Ascending aorta (tissue), 2 donors: ENCODE measurements around the gene RELT. TPM values are rescaled to one million over a fixed set of nuclear protein-coding genes. Genes with fewer than 3 reads are reported as not detected.

Source experiments
- DNase-seq, 2 donors: peaks; one replicate each; pipeline ENCODE4 v3.0.0-alpha.2; 2019; ENCODE audit warnings: low spot score in 2 of 2
- H3K27ac ChIP-seq, 2 donors: fragments of 200-600 bp; sonication (generic); one replicate each; pipeline ENCODE4 v1.5.1; 2016 to 2017; ENCODE audit warnings: mild to moderate bottlenecking in 1 of 2
- H3K27me3 ChIP-seq: fragments of 200-600 bp; sonication (generic); one replicate; pipeline ENCODE4 v1.5.1; 2017
- H3K36me3 ChIP-seq, 2 donors: fragments of 200-600 bp; sonication (generic); one replicate each; pipeline ENCODE4 v1.5.1; 2016
- H3K4me1 ChIP-seq, 2 donors: fragments of 200-600 bp; sonication (generic); one replicate each; pipeline ENCODE4 v1.5.1; 2016 to 2017; ENCODE audit warnings: mild to moderate bottlenecking in 1 of 2
- H3K4me3 ChIP-seq, 2 donors: fragments of 200-600 bp; sonication (generic); one replicate each; pipeline ENCODE4 v1.5.1; 2016 to 2017; ENCODE audit warnings: mild to moderate bottlenecking in 1 of 2
- H3K9me3 ChIP-seq, 2 donors: fragments of 200-600 bp; sonication (generic); one replicate each; pipeline ENCODE4 v1.5.1; 2016
- CTCF ChIP-seq, 3 experiments: fragments of 200-600 bp in 2 of 3; fragments of 450-650 bp in 1 of 3; sonication (generic) in 2 of 3; IDR thresholded peaks; one replicate each; pipeline ENCODE4 v1.5.1; 2016 to 2019; ENCODE audit warnings: antibody characterized with exemption in 3 of 3, mild to moderate bottlenecking in 1 of 3, moderate library complexity in 1 of 3
- intact Hi-C: fragments of 100-400 bp; cut with DNase I; formaldehyde crosslinking; loops from one replicate; pipeline ENCODE4 v1.15.1; 2023
- total RNA-seq: library from RNA; depleted of rRNA; stranded (reverse); fragments of >200 nt; gene quantifications from one replicate; pipeline ENCODE4 v1.1.0, GENCODE V29; 2016

RELT gene
- total RNA-seq, 1 donor from 2014 or later: 25.7 TPM

- DNase-seq: no peak
- Histone ChIP-seq H3K36me3 (peaks cover 13 to 15% of the 10 kb centered on the region in 2 donors), H3K9me3 (no peaks in the 10 kb centered on the region), H3K27ac (peak overlapping the region; percentile 74 to 81), H3K4me1 (peaks cover 29 to 54% of the 10 kb centered on the region in 2 donors), H3K27me3 (no peaks in the 10 kb centered on the region), H3K4me3 (peak overlapping the region; percentile 46 to 65)
- no peak for TF ChIP-seq CTCF (IDR thresholded peaks at IDR 0.05)
- intact Hi-C loops: no loop called here
Measured at GRCh38 chr11:73343076-73343873, 32.9 kb upstream of the RELT start.

GRCh38 chr11:73344191-73344607 lies 32.0 kb upstream of the RELT start:
- DNase-seq: no peak
- Histone ChIP-seq H3K27ac (peak overlapping the region; percentile 74 to 81), H3K9me3 (no peaks in the 10 kb centered on the region), H3K36me3 (peaks cover 15 to 24% of the 10 kb centered on the region in 2 donors), H3K4me3 (peak overlapping the region; percentile 18 to 65), H3K27me3 (no peaks in the 10 kb centered on the region), H3K4me1 (peaks cover 24 to 47% of the 10 kb centered on the region in 2 donors)
- no peak for TF ChIP-seq CTCF (IDR thresholded peaks at IDR 0.05)
- intact Hi-C loops: no loop called here

GRCh38 chr11:73345481-73346160 lies 30.6 kb upstream of the RELT start:
- peak overlapping the region; percentile 74 to 81 for H3K27ac ChIP-seq
- H3K27me3 ChIP-seq: no peaks in the 10 kb centered on the region
- intact Hi-C loops: no loop called here
- no peak overlapping the region for H3K4me3 ChIP-seq
- peaks cover 24 to 40% of the 10 kb centered on the region in 2 donors for H3K4me1 ChIP-seq
- no peak for DNase-seq
- no peaks in the 10 kb centered on the region for H3K9me3 ChIP-seq
- no peak for TF ChIP-seq CTCF (IDR thresholded peaks at IDR 0.05)
- H3K36me3 ChIP-seq: peaks cover 15 to 24% of the 10 kb centered on the region in 2 donors

- H3K4me1 ChIP-seq: peaks cover 27 to 41% of the 10 kb centered on the region in 2 donors
- DNase-seq: no peak
- H3K9me3 ChIP-seq: no peaks in the 10 kb centered on the region
- peak overlapping the region; percentile 74 to 81 for H3K27ac ChIP-seq
- TF ChIP-seq CTCF (IDR thresholded peaks at IDR 0.05): no peak
- H3K4me3 ChIP-seq: no peak overlapping the region
- intact Hi-C loops: no loop called here
- H3K36me3 ChIP-seq: peaks cover 15 to 24% of the 10 kb centered on the region in 2 donors
- H3K27me3 ChIP-seq: no peaks in the 10 kb centered on the region
Measured at GRCh38 chr11:73346186-73346935, 29.8 kb upstream of the RELT start.

- Histone ChIP-seq H3K9me3 (no peaks in the 10 kb centered on the region), H3K27me3 (no peaks in the 10 kb centered on the region), H3K36me3 (peaks cover 16 to 26% of the 10 kb centered on the region in 2 donors), H3K4me1 (peaks cover 27 to 39% of the 10 kb centered on the region in 2 donors), H3K4me3 (no peak overlapping the region), H3K27ac (peak overlapping the region; percentile 74 to 81)
- intact Hi-C loops: no loop called here
- no peak for DNase-seq
- TF ChIP-seq CTCF (IDR thresholded peaks at IDR 0.05): no peak
Measured at GRCh38 chr11:73347067-73347466, 29.1 kb upstream of the RELT start.
